IMR-90 (cell line): ENCODE measurements around the gene ANXA1.

Experiments
- CEBPB ChIP-seq: IDR thresholded peaks from 2 replicates; pipeline ENCODE4 v1.6.1; 2012; ENCODE audit warnings: low read depth, low read length, improper control_type of control experiment
- CHD1 ChIP-seq: IDR thresholded peaks from 2 replicates; pipeline ENCODE4 v1.6.1; 2012; ENCODE audit warnings: low read depth, low read length, improper control_type of control experiment
- CTCF ChIP-seq: conservative IDR thresholded peaks from 2 replicates; pipeline ENCODE4 v1.5.1; 2012; ENCODE audit warnings: mild to moderate bottlenecking, low read depth, low read length, improper control_type of control experiment
- ELK1 ChIP-seq: fragments of 150-350 bp; IDR thresholded peaks from 2 replicates; pipeline ENCODE4 v1.6.1; 2016; ENCODE audit warnings: low read depth, mild to moderate bottlenecking, low read length, moderate library complexity, borderline replicate concordance
- FOS ChIP-seq: fragments of 150-350 bp; IDR thresholded peaks from 2 replicates; pipeline ENCODE4 v1.6.1; 2016; ENCODE audit warnings: low read depth, low read length
- MAFK ChIP-seq: IDR thresholded peaks from 2 replicates; pipeline ENCODE4 v1.6.1; 2012; ENCODE audit warnings: low read depth, low read length, improper control_type of control experiment
- MXI1 ChIP-seq: IDR thresholded peaks from 2 replicates; pipeline ENCODE4 v1.6.1; 2012; ENCODE audit warnings: low read depth, mild to moderate bottlenecking, low read length, moderate library complexity, borderline replicate concordance
- NFE2L2 ChIP-seq: fragments of 150-350 bp; IDR thresholded peaks from 2 replicates; pipeline ENCODE4 v1.6.1; 2016; ENCODE audit warnings: low read depth, mild to moderate bottlenecking, low read length
- POLR2A ChIP-seq: IDR thresholded peaks from 2 replicates; pipeline ENCODE4 v1.6.1; 2012; ENCODE audit warnings: mild to moderate bottlenecking, low read depth, low read length
- RAD21 ChIP-seq: IDR thresholded peaks from 2 replicates; pipeline ENCODE4 v1.6.1; 2012; ENCODE audit warnings: low read length, improper control_type of control experiment
- RCOR1 ChIP-seq: IDR thresholded peaks from 2 replicates; pipeline ENCODE4 v1.6.1; 2012; ENCODE audit warnings: mild to moderate bottlenecking, low read length, improper control_type of control experiment; ENCODE audit not compliant: insufficient replicate concordance
- RFX5 ChIP-seq: IDR thresholded peaks from 2 replicates; pipeline ENCODE4 v1.8.0; 2012; ENCODE audit warnings: low read depth, mild to moderate bottlenecking, low read length, moderate library complexity
- SMC3 ChIP-seq: fragments of 150-350 bp; IDR thresholded peaks from 2 replicates; pipeline ENCODE4 v1.6.1; 2016; ENCODE audit warnings: low read depth, mild to moderate bottlenecking, antibody characterized with exemption, low read length, moderate library complexity

DNA sequence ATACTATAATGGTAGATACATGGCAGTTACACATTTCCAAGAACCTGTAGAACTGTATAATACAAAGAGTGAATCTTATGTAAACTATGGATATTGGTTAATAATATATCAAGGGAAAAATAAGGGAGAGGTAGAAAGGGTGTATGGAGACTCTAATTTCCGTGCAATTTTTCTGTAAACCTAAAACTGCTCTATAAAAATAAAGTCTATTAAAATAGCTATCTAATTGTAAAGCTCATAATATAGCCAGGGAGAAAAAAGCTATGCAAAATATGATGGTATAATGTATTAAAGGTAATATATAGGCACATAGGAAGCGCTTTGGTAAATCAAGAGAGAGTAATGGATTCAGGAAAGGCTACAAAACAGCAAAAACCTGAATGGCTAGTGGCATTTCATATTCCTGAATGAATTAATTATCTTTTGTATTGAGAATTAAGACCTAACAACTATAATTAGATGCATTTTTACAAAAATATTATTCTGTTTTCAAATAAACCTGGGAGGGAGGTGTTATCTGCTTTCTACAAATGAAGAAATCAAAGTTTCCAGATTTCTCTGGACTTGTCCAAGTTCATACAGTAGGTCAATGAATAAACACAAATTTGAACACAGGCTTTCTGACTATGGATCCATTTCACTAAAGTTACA is 22.8 kb downstream of the ANXA1 start:
- TF ChIP-seq CTCF (no peak), RCOR1 (no peak), POLR2A (no peak), MXI1 (no peak), RFX5 (no peak), RAD21 (no peak), FOS (no peak), ELK1 (no peak), CEBPB (no peak), MAFK (no peak), NFE2L2 (no peak), CHD1 (no peak), SMC3 (no peak)
